Smooth muscle cell (in vitro differentiated cells): Measurements from ENCODE around the gene TPM1. TPM values are rescaled to one million over a fixed set of nuclear protein-coding genes. Genes with fewer than 3 reads are reported as not detected.
A peak's percentile ranks its signal among the peaks of the same experiment; 100 is the strongest.

Experiments
- DNase-seq: peaks from one replicate; lab custom pipeline; 2025; ENCODE audit not compliant: unreplicated experiment; lab: John Stamatoyannopoulos, UW
- H2AFZ ChIP-seq: fragments of 200-600 bp; sonication (generic); 2 replicates; pipeline ENCODE4 v1.6.0; 2016; ENCODE audit warnings: antibody characterized with exemption, low read depth, mild to moderate bottlenecking
- H3F3A ChIP-seq: fragments of 200-600 bp; sonication (generic); 2 replicates; pipeline ENCODE4 v1.6.0; 2017; ENCODE audit warnings: antibody characterized with exemption, low read depth
- H3K27ac ChIP-seq: fragments of 200-600 bp; sonication (generic); 2 replicates; pipeline ENCODE4 v1.5.1; 2016; ENCODE audit warnings: low read depth, mild to moderate bottlenecking
- H3K27me3 ChIP-seq: fragments of 200-600 bp; sonication (generic); 2 replicates; pipeline ENCODE4 v1.6.1; 2016; ENCODE audit warnings: low read depth, mild to moderate bottlenecking
- H3K36me3 ChIP-seq: fragments of 200-600 bp; sonication (generic); 2 replicates; pipeline ENCODE4 v1.5.1; 2016; ENCODE audit warnings: low read depth
- H3K4me1 ChIP-seq: fragments of 200-600 bp; sonication (generic); 2 replicates; pipeline ENCODE4 v1.5.1; 2016; ENCODE audit warnings: low read depth
- H3K4me2 ChIP-seq: fragments of 200-600 bp; sonication (generic); 2 replicates; pipeline ENCODE4 v1.6.0; 2016; ENCODE audit warnings: mild to moderate bottlenecking
- H3K4me3 ChIP-seq: fragments of 200-600 bp; sonication (generic); 2 replicates; pipeline ENCODE4 v1.5.1; 2016; ENCODE audit warnings: mild to moderate bottlenecking
- H3K79me2 ChIP-seq: fragments of 200-600 bp; sonication (generic); 2 replicates; pipeline ENCODE4 v1.6.0; 2016; ENCODE audit warnings: low read depth, mild to moderate bottlenecking
- H3K9ac ChIP-seq: fragments of 200-600 bp; sonication (generic); 2 replicates; pipeline ENCODE4 v1.6.0; 2016; ENCODE audit warnings: low read depth
- H3K9me3 ChIP-seq: fragments of 200-600 bp; sonication (generic); replicated peaks from 2 replicates; pipeline ENCODE4 v1.5.1; 2016; ENCODE audit warnings: low read depth
- H4K20me1 ChIP-seq: fragments of 200-600 bp; sonication (generic); 2 replicates; pipeline ENCODE4 v1.6.0; 2016; ENCODE audit warnings: low read depth
- WGBS: methylation state at CpG from one replicate; pipeline ENCODE4 v1.1.7; 2016; ENCODE audit warnings: low lambda C conversion rate; 5-methylcytosine and 5-hydroxymethylcytosine counted together
- polyA plus RNA-seq: library from polyadenylated mRNA; unstranded; fragments of >200 nt; fragmentation: Nextera tagmentation; extraction: Ambion mirVana; gene quantifications from 2 replicates; pipeline ENCODE4 v1.2.1, GENCODE V29; 2016
- total RNA-seq: library from RNA; depleted of rRNA; stranded (reverse); fragments of >200 nt; gene quantifications from 2 replicates; pipeline ENCODE4 v1.2.3, GENCODE V29; 2014
- TF ChIP-seq, protein P1 (sequence below): fragments of 200-600 bp; sonication (generic); IDR thresholded peaks from 2 replicates; pipeline ENCODE4 v1.5.1; 2017; ENCODE audit warnings: borderline replicate concordance, mild to moderate bottlenecking, antibody characterized with exemption; ENCODE audit not compliant: insufficient read depth, poor library complexity, severe bottlenecking

The TPM1 gene
- total and polyA plus RNA-seq, 2 experiments from 2014 or later: 1,694 to 1,915 TPM

DNA sequence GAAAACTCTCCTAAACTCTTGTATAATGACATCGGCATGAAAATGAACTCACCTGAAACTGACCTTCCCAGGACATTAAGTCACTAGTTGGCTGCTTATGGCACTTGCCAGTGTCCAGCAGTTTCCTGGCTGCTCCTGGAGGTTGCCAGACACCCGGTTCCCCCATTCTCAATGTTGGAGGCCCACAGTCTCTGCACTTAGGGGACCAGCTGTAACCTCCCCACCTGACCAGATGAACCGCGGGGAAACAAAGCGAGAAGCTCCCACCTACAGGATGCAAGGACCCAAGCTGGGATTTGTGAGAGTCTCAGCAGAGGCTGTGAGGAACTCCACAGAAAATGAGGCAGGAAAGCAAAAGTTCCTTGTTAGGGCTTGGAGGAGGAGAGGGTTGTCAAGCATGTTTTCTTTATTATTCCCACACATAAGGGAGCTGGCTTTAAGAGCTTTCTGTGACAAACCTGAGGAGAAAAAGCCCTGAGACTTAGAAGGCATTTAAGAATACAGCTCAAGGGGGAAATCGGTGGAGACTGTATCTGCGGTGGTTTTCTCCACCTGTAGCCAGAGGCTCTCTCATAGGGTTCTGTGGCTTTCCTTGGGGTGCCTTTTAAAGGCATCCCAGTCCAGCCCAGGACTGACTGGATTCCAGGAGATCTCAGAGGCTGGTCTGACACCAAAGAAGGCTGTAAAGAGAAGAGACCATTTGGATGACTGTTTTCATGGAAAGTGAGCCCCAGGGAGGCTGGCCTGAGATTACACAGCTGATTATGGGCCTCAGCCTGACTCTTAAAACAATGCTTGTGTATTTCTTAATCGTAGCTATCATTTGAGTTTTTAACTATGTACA lies 4.6 kb downstream of the TPM1 start:
- H3K4me1 ChIP-seq: peaks cover 66% of the 10 kb centered on the region
- H2AFZ ChIP-seq: no peak overlapping the region
- H3K27me3 ChIP-seq: no peaks in the 10 kb centered on the region
- peaks cover 68% of the 10 kb centered on the region for H3K79me2 ChIP-seq
- 36% methylated on average over 8 of the region's 8 CpGs for WGBS
- H3K27ac ChIP-seq: peak overlapping the region; percentile 80
- H4K20me1 ChIP-seq: peaks cover 96% of the 10 kb centered on the region
- H3K36me3 ChIP-seq: no peaks in the 10 kb centered on the region
- H3K9ac ChIP-seq: peak overlapping the region; percentile 81
- peak overlapping the region; percentile 96 for H3K4me2 ChIP-seq
- H3K4me3 ChIP-seq: peak overlapping the region; percentile 85
- no peak for DNase-seq
- peaks cover 78% of the 10 kb centered on the region for H3F3A ChIP-seq
- no peaks in the 10 kb centered on the region for H3K9me3 ChIP-seq
- TF ChIP-seq, protein P1, sequence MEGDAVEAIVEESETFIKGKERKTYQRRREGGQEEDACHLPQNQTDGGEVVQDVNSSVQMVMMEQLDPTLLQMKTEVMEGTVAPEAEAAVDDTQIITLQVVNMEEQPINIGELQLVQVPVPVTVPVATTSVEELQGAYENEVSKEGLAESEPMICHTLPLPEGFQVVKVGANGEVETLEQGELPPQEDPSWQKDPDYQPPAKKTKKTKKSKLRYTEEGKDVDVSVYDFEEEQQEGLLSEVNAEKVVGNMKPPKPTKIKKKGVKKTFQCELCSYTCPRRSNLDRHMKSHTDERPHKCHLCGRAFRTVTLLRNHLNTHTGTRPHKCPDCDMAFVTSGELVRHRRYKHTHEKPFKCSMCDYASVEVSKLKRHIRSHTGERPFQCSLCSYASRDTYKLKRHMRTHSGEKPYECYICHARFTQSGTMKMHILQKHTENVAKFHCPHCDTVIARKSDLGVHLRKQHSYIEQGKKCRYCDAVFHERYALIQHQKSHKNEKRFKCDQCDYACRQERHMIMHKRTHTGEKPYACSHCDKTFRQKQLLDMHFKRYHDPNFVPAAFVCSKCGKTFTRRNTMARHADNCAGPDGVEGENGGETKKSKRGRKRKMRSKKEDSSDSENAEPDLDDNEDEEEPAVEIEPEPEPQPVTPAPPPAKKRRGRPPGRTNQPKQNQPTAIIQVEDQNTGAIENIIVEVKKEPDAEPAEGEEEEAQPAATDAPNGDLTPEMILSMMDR: no peak

DNA sequence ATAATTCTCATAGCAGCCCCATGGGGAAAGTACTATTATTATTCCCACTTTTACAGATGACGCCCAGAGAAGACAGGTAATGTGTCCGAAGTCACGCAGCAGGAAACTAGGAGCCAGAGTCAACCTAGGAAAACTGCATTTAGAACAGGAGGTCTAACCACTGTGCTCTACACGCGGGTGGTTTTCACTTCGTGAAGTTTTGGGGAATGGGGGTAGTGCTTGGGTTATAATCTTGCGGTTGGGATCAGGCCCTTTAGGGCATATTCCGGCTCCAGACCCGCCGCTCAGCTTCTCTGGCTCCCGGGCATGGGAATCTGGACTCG lies 5.2 kb downstream of the TPM1 start:
- DNase-seq: no peak
- Histone ChIP-seq H3K4me1 (peaks cover 72% of the 10 kb centered on the region), H3K79me2 (peaks cover 65% of the 10 kb centered on the region), H3K27me3 (no peaks in the 10 kb centered on the region), H3K36me3 (no peaks in the 10 kb centered on the region), H4K20me1 (peaks cover 100% of the 10 kb centered on the region), H3K9me3 (no peaks in the 10 kb centered on the region), H2AFZ (no peak overlapping the region), H3K27ac (peak overlapping the region; percentile 80), H3F3A (peaks cover 83% of the 10 kb centered on the region), H3K9ac (peak overlapping the region; percentile 81), H3K4me2 (peak overlapping the region; percentile 96), H3K4me3 (peak overlapping the region; percentile 85)
- TF ChIP-seq, protein P1: no peak
- WGBS: 10% methylated on average over 12 of the region's 12 CpGs

DNA sequence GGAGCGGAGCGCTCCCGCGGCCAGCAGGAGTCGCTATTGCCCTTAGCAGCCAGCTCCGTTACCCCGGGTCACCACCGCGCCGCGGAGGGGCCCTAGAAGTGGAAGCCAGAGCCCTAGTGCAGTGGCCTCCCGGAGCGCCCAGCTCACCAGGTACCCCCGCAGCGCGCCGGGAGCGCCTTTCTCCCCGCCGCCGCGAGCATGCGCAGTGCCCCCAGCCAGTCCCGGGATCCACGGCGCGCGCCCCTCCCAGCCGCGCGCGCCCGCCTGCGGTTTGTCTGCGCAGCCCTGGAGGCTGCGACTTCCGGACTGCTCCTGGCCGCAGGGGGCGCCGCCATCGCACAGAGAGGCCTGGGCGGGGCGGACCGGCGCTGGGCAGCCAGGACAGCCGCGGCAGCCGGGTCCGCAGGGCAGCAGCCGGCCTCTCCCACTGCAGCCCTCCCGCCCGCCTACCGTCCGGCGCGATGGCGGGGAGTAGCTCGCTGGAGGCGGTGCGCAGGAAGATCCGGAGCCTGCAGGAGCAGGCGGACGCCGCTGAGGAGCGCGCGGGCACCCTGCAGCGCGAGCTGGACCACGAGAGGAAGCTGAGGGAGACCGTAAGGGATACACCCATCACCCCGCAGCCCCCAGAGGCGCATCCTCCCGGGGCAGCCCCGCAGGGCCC lies 5.7 kb downstream of the TPM1 start:
- Histone ChIP-seq H3K9ac (peak overlapping the region; percentile 81), H3K27me3 (no peaks in the 10 kb centered on the region), H3K79me2 (peaks cover 60% of the 10 kb centered on the region), H3F3A (peaks cover 87% of the 10 kb centered on the region), H3K9me3 (no peaks in the 10 kb centered on the region), H3K27ac (peak overlapping the region; percentile 80), H3K36me3 (no peaks in the 10 kb centered on the region), H3K4me2 (peak overlapping the region; percentile 96), H3K4me1 (peaks cover 77% of the 10 kb centered on the region), H2AFZ (no peak overlapping the region), H3K4me3 (peak overlapping the region; percentile 85), H4K20me1 (peaks cover 100% of the 10 kb centered on the region)
- under 1% methylated on average over 67 of the region's 75 CpGs for WGBS
- TF ChIP-seq, protein P1: peak; percentile 91
- DNase-seq: peak; percentile 89
